AG09319 (cell line): ENCODE results near the gene SIRT2.
"Not testable (repeated sequence)": the region's sequence is repeated elsewhere in the genome, so short reads cannot be mapped to it uniquely, and the experiment has no call there.

ENCODE experiments used
- DNase-seq: peaks from one replicate; pipeline ENCODE4 v3.0.0-alpha.2; 2010; ENCODE audit warnings: low read depth; ENCODE audit errors: extremely low read depth
- TF ChIP-seq, protein P1 (sequence below): IDR thresholded peaks from 2 replicates; pipeline ENCODE4 v1.5.1; 2011; ENCODE audit warnings: low read depth, mild to moderate bottlenecking, inconsistent platforms, low read length, moderate library complexity

Gene SIRT2

GRCh38 chr19:38899447-38900201 lies at the start of gene SIRT2, which contains the start of gene NFKBIB:
SIRT2 (minus strand) TSS chr19:38899618; CDS start chr19:38899521, 97 bp downstream.
NFKBIB (plus strand) TSS chr19:38899969; CDS start chr19:38900033, 64 bp downstream.
- DNase-seq = peak; percentile 97
- TF ChIP-seq, protein P1, sequence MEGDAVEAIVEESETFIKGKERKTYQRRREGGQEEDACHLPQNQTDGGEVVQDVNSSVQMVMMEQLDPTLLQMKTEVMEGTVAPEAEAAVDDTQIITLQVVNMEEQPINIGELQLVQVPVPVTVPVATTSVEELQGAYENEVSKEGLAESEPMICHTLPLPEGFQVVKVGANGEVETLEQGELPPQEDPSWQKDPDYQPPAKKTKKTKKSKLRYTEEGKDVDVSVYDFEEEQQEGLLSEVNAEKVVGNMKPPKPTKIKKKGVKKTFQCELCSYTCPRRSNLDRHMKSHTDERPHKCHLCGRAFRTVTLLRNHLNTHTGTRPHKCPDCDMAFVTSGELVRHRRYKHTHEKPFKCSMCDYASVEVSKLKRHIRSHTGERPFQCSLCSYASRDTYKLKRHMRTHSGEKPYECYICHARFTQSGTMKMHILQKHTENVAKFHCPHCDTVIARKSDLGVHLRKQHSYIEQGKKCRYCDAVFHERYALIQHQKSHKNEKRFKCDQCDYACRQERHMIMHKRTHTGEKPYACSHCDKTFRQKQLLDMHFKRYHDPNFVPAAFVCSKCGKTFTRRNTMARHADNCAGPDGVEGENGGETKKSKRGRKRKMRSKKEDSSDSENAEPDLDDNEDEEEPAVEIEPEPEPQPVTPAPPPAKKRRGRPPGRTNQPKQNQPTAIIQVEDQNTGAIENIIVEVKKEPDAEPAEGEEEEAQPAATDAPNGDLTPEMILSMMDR = no peak; the same call in 1 of the 2 replicates

DNA sequence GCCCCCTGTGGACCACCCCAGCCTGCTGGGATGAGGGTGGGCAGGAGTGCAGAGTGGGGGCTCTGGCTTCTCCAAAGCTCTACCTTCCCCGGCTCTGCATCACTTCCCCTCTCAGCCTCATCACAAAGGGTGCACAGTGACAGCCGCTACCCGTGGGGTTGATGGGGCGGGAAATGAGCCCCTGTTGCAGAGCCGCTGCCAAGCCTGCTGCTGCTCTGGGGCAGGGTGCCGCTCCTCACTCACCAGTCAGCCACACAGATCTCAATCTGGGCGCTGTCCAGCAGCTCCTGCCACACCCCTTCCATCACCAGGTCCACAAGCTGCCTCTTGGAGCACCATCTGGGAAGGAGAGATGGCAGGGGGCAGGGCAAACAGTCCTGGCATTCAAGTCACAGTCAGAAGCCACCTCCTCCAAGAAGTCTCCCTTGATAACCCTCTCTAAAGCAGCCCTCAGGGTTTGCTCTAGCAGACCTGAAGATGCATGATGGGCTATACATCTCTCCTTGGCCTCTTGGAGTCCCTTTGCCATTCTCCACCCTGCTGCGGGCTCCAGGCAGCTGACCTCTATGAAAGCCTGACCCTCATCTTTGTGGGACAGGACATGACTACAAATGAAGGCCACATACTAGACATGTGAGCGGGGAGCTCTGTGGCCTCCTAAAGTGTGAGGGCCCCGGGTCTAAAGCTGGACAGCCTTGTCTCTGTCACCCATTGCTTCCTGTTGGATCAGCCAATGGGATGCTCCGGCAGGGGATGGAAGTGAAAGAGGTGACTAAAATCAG lies 47.0 kb upstream of the SIRT2 start:
- no peak for DNase-seq
- TF ChIP-seq, protein P1 = no peak

- no peak for DNase-seq
- TF ChIP-seq, protein P1 = no peak
These were observed 46.3 kb upstream of the SIRT2 start for GRCh38 chr19:38945562-38946228.

- TF ChIP-seq, protein P1 = no peak
- DNase-seq = no peak
These were observed 45.6 kb upstream of the SIRT2 start for GRCh38 chr19:38944981-38945506.

GRCh38 chr19:38942471-38943181 lies 43.2 kb upstream of the SIRT2 start:
- no peak for DNase-seq
- TF ChIP-seq, protein P1 = no peak

- TF ChIP-seq, protein P1 = no peak
- no peak for DNase-seq
These were observed 42.6 kb upstream of the SIRT2 start for GRCh38 chr19:38941979-38942378.

- DNase-seq = not testable (repeated sequence)
These were observed 42.0 kb upstream of the SIRT2 start for GRCh38 chr19:38941466-38941865.
